Myocyte (in vitro differentiated cells): Measurements from ENCODE around the gene GNA14. TPM values are rescaled to one million over a fixed set of nuclear protein-coding genes. Genes with fewer than 3 reads are reported as not detected.
"Not testable (repeated sequence)": the region's sequence is repeated elsewhere in the genome, so short reads cannot be mapped to it uniquely, and the experiment has no call there.

Source experiments
- DNase-seq: peaks from one replicate; pipeline ENCODE4 v3.0.0-alpha.2; 2012; ENCODE audit warnings: low read depth
- total RNA-seq: library from RNA; depleted of rRNA; stranded (reverse); fragments of >200 nt; gene quantifications from 2 replicates; pipeline ENCODE4 v1.2.3, GENCODE V29; 2014

GNA14 gene
- total RNA-seq, 1 donor from 2014 or later = 0.21 TPM

- no peak for DNase-seq
Observed at GRCh38 chr9:77592476-77592875, 55.6 kb downstream of the GNA14 start.

GRCh38 chr9:77589046-77589795 lies 58.9 kb downstream of the GNA14 start:
- DNase-seq = no peak

GRCh38 chr9:77588271-77588937 lies 59.7 kb downstream of the GNA14 start:
- peak; percentile 80 for DNase-seq

GRCh38 chr9:77587851-77588250 lies 60.3 kb downstream of the GNA14 start:
- no peak for DNase-seq

GRCh38 chr9:77587042-77587441 lies 61.1 kb downstream of the GNA14 start:
- DNase-seq = peak; percentile 36

GRCh38 chr9:77586591-77586990 lies 61.5 kb downstream of the GNA14 start:
- DNase-seq = no peak

GRCh38 chr9:77585335-77585786 lies 62.8 kb downstream of the GNA14 start:
- no peak for DNase-seq

- DNase-seq = not testable (repeated sequence)
Observed at GRCh38 chr9:77584927-77585326, 63.2 kb downstream of the GNA14 start.

- DNase-seq = no peak
Observed at GRCh38 chr9:77582961-77583576, 65.1 kb downstream of the GNA14 start.

GRCh38 chr9:77582525-77582924 lies 65.6 kb downstream of the GNA14 start:
- no peak for DNase-seq

- peak; percentile 66 for DNase-seq
Observed at GRCh38 chr9:77575785-77576184, 72.3 kb downstream of the GNA14 start.

- no peak for DNase-seq
Observed at GRCh38 chr9:77569335-77569734, 78.8 kb downstream of the GNA14 start.

GRCh38 chr9:77563174-77563573 lies 84.9 kb downstream of the GNA14 start:
- no peak for DNase-seq

GRCh38 chr9:77562019-77562748 lies 85.9 kb downstream of the GNA14 start:
- DNase-seq = no peak

GRCh38 chr9:77561331-77562018 lies 86.6 kb downstream of the GNA14 start:
- no peak for DNase-seq

- DNase-seq = no peak
Observed at GRCh38 chr9:77556396-77556795, 91.7 kb downstream of the GNA14 start.

- DNase-seq = no peak
Observed at GRCh38 chr9:77554586-77555105, 93.5 kb downstream of the GNA14 start.

- DNase-seq = no peak
Observed at GRCh38 chr9:77547106-77547730, 100.9 kb downstream of the GNA14 start.

- DNase-seq = no peak
Observed at GRCh38 chr9:77546376-77546950, 101.7 kb downstream of the GNA14 start.

GRCh38 chr9:77544546-77544945 lies 103.6 kb downstream of the GNA14 start:
- no peak for DNase-seq
